Erythroblast (primary cell): ENCODE measurements around the gene NDNF.

Experiments used
- GATA1 ChIP-seq: IDR thresholded peaks from 2 replicates; pipeline ENCODE4 v1.6.1; 2011; ENCODE audit warnings: low read depth, mild to moderate bottlenecking, control low read depth, low read length, moderate library complexity
- POLR2A ChIP-seq: IDR thresholded peaks from 2 replicates; pipeline ENCODE4 v1.6.1; 2011; ENCODE audit warnings: mild to moderate bottlenecking, low read length

DNA sequence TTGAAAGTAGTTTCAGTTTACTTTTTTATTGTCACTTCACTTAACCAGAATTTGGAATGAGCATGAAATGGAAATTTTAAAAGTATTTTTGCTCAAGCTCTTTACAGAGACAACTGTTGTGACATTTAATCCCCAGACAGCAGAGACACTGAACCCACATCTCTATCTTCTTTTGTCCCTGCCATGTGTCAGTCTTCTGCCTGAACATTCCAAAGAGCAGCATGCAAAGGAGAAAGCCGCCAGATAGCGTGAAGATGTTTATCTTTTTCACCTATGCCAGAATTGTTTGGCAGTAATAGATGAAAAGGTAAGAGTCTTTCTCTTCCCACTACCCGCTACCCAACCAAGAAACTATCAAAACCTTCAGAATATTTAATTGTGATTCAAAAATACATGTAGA is 46.8 kb downstream of the NDNF start:
- no peak for TF ChIP-seq POLR2A
- TF ChIP-seq GATA1 = no peak
